ENCODE results near the gene PIK3C2G. TPM values are rescaled to one million over a fixed set of nuclear protein-coding genes. Genes with fewer than 3 reads are reported as not detected.

Gene PIK3C2G
- total RNA-seq, 1 experiment from 2014 or later = not detected

GRCh38 chr12:18373181-18373580 lies 111.9 kb downstream of the PIK3C2G start:
- BruUV-seq (replicated peaks) = no TSS peak
- TF ChIP-seq, protein P1, sequence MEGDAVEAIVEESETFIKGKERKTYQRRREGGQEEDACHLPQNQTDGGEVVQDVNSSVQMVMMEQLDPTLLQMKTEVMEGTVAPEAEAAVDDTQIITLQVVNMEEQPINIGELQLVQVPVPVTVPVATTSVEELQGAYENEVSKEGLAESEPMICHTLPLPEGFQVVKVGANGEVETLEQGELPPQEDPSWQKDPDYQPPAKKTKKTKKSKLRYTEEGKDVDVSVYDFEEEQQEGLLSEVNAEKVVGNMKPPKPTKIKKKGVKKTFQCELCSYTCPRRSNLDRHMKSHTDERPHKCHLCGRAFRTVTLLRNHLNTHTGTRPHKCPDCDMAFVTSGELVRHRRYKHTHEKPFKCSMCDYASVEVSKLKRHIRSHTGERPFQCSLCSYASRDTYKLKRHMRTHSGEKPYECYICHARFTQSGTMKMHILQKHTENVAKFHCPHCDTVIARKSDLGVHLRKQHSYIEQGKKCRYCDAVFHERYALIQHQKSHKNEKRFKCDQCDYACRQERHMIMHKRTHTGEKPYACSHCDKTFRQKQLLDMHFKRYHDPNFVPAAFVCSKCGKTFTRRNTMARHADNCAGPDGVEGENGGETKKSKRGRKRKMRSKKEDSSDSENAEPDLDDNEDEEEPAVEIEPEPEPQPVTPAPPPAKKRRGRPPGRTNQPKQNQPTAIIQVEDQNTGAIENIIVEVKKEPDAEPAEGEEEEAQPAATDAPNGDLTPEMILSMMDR (conservative IDR thresholded peaks at IDR 0.05; ENCODE audit: low read depth, low read length) = no peak
- TF ChIP-seq EZH2 (IDR thresholded peaks at IDR 0.05; ENCODE audit: borderline replicate concordance, low read depth, low read length, poor library complexity, severe bottlenecking) = no peak
- ChIA-PET CTCF (no interaction called here), POLR2A (ENCODE audit: low non-redundant PET) (no interaction called here)
- H3K4me1 ChIP-seq (ENCODE audit: insufficient read depth, low read length, poor library complexity, severe bottlenecking) = no peaks in the 10 kb centered on the region
- DNase-seq (ENCODE audit: low spot score) = peak; percentile 68
- intact Hi-C loops (cut with micrococcal nuclease; ENCODE audit: unreplicated experiment) = no loop called here
- no peak overlapping the region for H3K4me3 ChIP-seq (ENCODE audit: low read depth, low read length, poor library complexity, severe bottlenecking)
- H3K27me3 ChIP-seq (replicated peaks; ENCODE audit: insufficient read depth, low read depth, low read length, poor library complexity) = peaks cover 47% of the 10 kb centered on the region
- no peaks in the 10 kb centered on the region for H3K36me3 ChIP-seq (ENCODE audit: insufficient read depth, low read length, poor library complexity, severe bottlenecking)
- H3K27ac ChIP-seq (ENCODE audit: low read depth, low read length, poor library complexity, severe bottlenecking) = no peak overlapping the region
- H3K9me3 ChIP-seq (ENCODE audit: low read depth, low read length, poor library complexity, severe bottlenecking) = peaks cover 11% of the 10 kb centered on the region

- Histone ChIP-seq H3K27me3 (replicated peaks; ENCODE audit: insufficient read depth, low read depth, low read length, poor library complexity) (peaks cover 47% of the 10 kb centered on the region), H3K36me3 (ENCODE audit: insufficient read depth, low read length, poor library complexity, severe bottlenecking) (no peaks in the 10 kb centered on the region), H3K4me3 (ENCODE audit: low read depth, low read length, poor library complexity, severe bottlenecking) (no peak overlapping the region), H3K9me3 (ENCODE audit: low read depth, low read length, poor library complexity, severe bottlenecking) (peaks cover 11% of the 10 kb centered on the region), H3K4me1 (ENCODE audit: insufficient read depth, low read length, poor library complexity, severe bottlenecking) (no peaks in the 10 kb centered on the region), H3K27ac (ENCODE audit: low read depth, low read length, poor library complexity, severe bottlenecking) (no peak overlapping the region)
- BruUV-seq (replicated peaks) = no TSS peak
- intact Hi-C loops (cut with micrococcal nuclease; ENCODE audit: unreplicated experiment) = no loop called here
- ChIA-PET CTCF (no interaction called here), POLR2A (ENCODE audit: low non-redundant PET) (no interaction called here)
- TF ChIP-seq EZH2 (IDR thresholded peaks at IDR 0.05; ENCODE audit: borderline replicate concordance, low read depth, low read length, poor library complexity, severe bottlenecking) = no peak
- TF ChIP-seq, protein P1 (conservative IDR thresholded peaks at IDR 0.05; ENCODE audit: low read depth, low read length) = no peak
- DNase-seq (ENCODE audit: low spot score) = no peak
Observed at GRCh38 chr12:18375131-18375530, 113.8 kb downstream of the PIK3C2G start.

- Histone ChIP-seq H3K4me1 (ENCODE audit: insufficient read depth, low read length, poor library complexity, severe bottlenecking) (no peaks in the 10 kb centered on the region), H3K9me3 (ENCODE audit: low read depth, low read length, poor library complexity, severe bottlenecking) (peaks cover 11% of the 10 kb centered on the region), H3K36me3 (ENCODE audit: insufficient read depth, low read length, poor library complexity, severe bottlenecking) (no peaks in the 10 kb centered on the region), H3K27me3 (replicated peaks; ENCODE audit: insufficient read depth, low read depth, low read length, poor library complexity) (peaks cover 43% of the 10 kb centered on the region), H3K4me3 (ENCODE audit: low read depth, low read length, poor library complexity, severe bottlenecking) (no peak overlapping the region), H3K27ac (ENCODE audit: low read depth, low read length, poor library complexity, severe bottlenecking) (no peak overlapping the region)
- no peak for DNase-seq (ENCODE audit: low spot score)
- BruUV-seq (replicated peaks) = no TSS peak
- intact Hi-C loops (cut with micrococcal nuclease; ENCODE audit: unreplicated experiment) = no loop called here
- ChIA-PET POLR2A (ENCODE audit: low non-redundant PET) (no interaction called here), CTCF (no interaction called here)
- no peak for TF ChIP-seq EZH2 (IDR thresholded peaks at IDR 0.05; ENCODE audit: borderline replicate concordance, low read depth, low read length, poor library complexity, severe bottlenecking)
- TF ChIP-seq, protein P1 (conservative IDR thresholded peaks at IDR 0.05; ENCODE audit: low read depth, low read length) = no peak
Observed at GRCh38 chr12:18375583-18375982, 114.3 kb downstream of the PIK3C2G start.

Measured in A673 (cell line).